Endothelial cell (in vitro differentiated cells): ENCODE measurements around the gene FGGY. TPM values are rescaled to one million over a fixed set of nuclear protein-coding genes. Genes with fewer than 3 reads are reported as not detected.

ENCODE experiments used
- DNase-seq: peaks from one replicate; pipeline ENCODE4 v3.0.0; 2021; ENCODE audit warnings: low spot score
- H3K27ac Mint-ChIP-seq: one replicate; pipeline ENCODE4 v1.8.0; 2021; ENCODE audit warnings: mixed read lengths, inconsistent platforms; ENCODE audit not compliant: unreplicated experiment
- H3K27me3 Mint-ChIP-seq: one replicate; pipeline ENCODE4 v1.8.0; 2021; ENCODE audit warnings: mild to moderate bottlenecking, moderate library complexity, mixed read lengths, inconsistent platforms; ENCODE audit not compliant: unreplicated experiment
- H3K36me3 Mint-ChIP-seq: one replicate; pipeline ENCODE4 v1.8.0; 2021; ENCODE audit warnings: mild to moderate bottlenecking, low read depth, mixed read lengths, inconsistent platforms; ENCODE audit not compliant: unreplicated experiment
- H3K4me1 Mint-ChIP-seq: one replicate; pipeline ENCODE4 v1.8.0; 2021; ENCODE audit warnings: mild to moderate bottlenecking, mixed read lengths, inconsistent platforms; ENCODE audit not compliant: unreplicated experiment
- H3K4me3 Mint-ChIP-seq: one replicate; pipeline ENCODE4 v1.8.0; 2021; ENCODE audit warnings: mild to moderate bottlenecking, mixed read lengths, inconsistent platforms; ENCODE audit not compliant: unreplicated experiment
- H3K9me3 Mint-ChIP-seq: one replicate; pipeline ENCODE4 v1.8.0; 2021; ENCODE audit warnings: mixed read lengths, inconsistent platforms; ENCODE audit not compliant: unreplicated experiment
- total RNA-seq: library from RNA; stranded (reverse); fragmentation: NEBNext Ultra II Directional; extraction: Animal tissue kit (Norgen Biotek cat#: 25700); gene quantifications from one replicate; pipeline ENCODE4 v1.2.1, GENCODE V29; 2021; ENCODE audit not compliant: unreplicated experiment
- TF ChIP-seq, protein P1 (sequence below): fragments of 200-600 bp; sonication (generic); IDR thresholded peaks from one replicate; pipeline ENCODE4 v1.5.0; 2021; ENCODE audit warnings: antibody characterized with exemption; ENCODE audit not compliant: unreplicated experiment

The FGGY gene
- total RNA-seq, 1 donor from 2014 or later = 41.2 TPM

DNA sequence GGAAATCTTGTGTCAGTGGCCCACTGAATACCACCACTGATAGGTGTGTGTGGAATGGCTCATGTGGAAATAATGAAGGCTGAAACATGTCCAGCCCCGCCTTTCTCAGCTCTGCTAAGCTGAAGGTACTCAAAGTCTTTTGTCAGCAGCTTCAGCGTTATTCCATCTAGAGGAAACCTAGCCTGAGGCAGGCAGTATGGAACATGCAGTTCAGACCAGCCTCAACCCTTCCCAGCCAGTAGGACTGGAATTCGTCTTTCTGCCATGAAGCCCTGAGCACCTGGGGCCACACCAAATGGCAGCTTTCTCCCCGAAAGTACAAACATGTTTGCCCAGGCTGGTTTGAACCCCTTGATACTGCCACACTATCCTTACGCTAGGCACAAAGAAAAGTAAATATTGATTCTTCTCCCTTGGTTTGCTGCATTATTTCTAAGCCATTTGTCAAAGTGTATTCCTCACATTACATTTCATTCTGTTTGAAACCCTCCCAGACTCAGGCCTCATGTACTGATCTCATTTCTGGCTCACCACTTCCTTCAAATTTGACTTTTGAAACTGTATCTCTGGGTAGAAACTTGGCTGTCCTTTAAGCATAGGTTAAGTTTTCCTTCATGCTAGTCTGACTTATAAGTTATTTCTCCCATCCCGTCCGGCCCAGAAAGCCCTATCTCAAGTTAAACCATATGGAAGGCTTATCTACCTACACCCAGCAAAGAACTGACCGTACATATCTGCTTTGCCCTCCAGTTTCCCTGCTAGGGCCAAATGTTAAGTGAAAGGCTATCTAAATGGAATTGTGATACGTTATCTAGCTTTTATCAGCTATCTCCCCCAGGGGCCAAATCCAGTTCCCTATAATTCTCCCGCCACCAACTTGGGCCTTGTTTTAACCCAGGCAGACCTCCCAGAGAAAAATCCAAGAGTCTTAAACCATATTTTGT lies 472.2 kb downstream of the FGGY start:
- H3K27ac Mint-ChIP-seq = no peak overlapping the region
- TF ChIP-seq, protein P1, sequence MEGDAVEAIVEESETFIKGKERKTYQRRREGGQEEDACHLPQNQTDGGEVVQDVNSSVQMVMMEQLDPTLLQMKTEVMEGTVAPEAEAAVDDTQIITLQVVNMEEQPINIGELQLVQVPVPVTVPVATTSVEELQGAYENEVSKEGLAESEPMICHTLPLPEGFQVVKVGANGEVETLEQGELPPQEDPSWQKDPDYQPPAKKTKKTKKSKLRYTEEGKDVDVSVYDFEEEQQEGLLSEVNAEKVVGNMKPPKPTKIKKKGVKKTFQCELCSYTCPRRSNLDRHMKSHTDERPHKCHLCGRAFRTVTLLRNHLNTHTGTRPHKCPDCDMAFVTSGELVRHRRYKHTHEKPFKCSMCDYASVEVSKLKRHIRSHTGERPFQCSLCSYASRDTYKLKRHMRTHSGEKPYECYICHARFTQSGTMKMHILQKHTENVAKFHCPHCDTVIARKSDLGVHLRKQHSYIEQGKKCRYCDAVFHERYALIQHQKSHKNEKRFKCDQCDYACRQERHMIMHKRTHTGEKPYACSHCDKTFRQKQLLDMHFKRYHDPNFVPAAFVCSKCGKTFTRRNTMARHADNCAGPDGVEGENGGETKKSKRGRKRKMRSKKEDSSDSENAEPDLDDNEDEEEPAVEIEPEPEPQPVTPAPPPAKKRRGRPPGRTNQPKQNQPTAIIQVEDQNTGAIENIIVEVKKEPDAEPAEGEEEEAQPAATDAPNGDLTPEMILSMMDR = no peak
- peaks cover 26% of the 10 kb centered on the region for H3K4me1 Mint-ChIP-seq
- peak overlapping the region; percentile 0 for H3K4me3 Mint-ChIP-seq
- no peaks in the 10 kb centered on the region for H3K36me3 Mint-ChIP-seq
- H3K9me3 Mint-ChIP-seq = no peaks in the 10 kb centered on the region
- H3K27me3 Mint-ChIP-seq = no peaks in the 10 kb centered on the region
- no peak for DNase-seq

DNA sequence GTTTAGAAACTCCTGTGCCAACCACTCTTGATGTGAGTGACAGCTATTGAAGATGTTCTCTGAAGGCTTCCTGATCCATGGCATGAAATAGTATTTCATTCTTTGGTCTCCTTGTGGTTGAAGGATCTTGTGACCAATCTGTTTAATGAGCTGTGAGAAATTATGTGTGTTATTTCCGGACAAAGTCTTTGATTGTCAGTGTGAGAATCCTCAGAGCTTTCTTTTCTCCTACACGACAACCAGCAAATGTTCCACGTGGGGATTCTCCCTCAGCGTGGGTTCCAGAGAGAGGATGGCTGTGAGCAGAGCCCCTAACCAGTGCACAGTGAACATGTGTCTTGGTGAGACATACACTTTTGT lies 472.8 kb downstream of the FGGY start:
- no peak for DNase-seq
- H3K4me3 Mint-ChIP-seq = no peak overlapping the region
- H3K9me3 Mint-ChIP-seq = no peaks in the 10 kb centered on the region
- no peaks in the 10 kb centered on the region for H3K36me3 Mint-ChIP-seq
- H3K27me3 Mint-ChIP-seq = no peaks in the 10 kb centered on the region
- no peak overlapping the region for H3K27ac Mint-ChIP-seq
- H3K4me1 Mint-ChIP-seq = peaks cover 26% of the 10 kb centered on the region
- TF ChIP-seq, protein P1 = no peak

DNA sequence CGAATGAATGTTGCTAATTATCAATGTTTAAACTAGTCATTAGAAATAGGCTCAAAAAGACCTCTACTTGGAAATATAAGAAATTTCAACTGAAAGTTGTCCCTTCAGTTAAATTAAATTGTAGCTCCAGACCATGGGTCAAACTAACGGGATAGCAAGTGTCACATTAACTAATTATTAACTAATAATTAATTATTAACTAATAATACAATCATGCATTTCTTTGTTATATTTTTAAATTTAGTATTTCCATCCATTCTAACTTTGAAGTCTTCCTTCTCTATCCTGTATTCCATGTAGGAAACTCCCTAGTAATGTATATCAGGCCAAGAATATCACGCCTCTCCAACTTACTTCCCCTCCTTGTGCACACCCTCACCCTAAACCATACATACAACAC lies 474.5 kb downstream of the FGGY start:
- Mint-ChIP-seq H3K9me3 (no peaks in the 10 kb centered on the region), H3K27me3 (peaks cover 1% of the 10 kb centered on the region), H3K4me3 (no peak overlapping the region), H3K36me3 (no peaks in the 10 kb centered on the region), H3K27ac (no peak overlapping the region), H3K4me1 (peaks cover 18% of the 10 kb centered on the region)
- TF ChIP-seq, protein P1 = no peak
- DNase-seq = no peak

DNA sequence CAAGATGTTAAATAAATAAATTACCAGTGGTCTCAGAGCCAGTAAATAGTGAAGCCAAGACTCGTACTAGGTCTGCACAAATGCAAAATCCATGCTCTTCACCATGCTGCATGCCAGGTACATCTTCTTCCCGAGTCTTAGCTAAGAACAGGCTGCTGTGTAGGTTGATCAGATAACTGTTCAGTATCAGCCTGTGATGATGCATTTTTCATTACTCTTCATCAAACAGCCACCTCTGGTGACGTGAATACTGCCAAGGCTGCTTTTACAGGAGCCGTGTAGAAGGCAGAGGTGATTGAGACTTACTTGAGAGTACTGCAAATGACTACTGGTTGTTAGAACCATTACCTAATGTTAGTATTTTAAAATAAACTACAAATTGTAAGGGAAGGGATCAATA lies 478.6 kb downstream of the FGGY start:
- no peak for DNase-seq
- H3K4me1 Mint-ChIP-seq = peaks cover 9% of the 10 kb centered on the region
- no peak overlapping the region for H3K27ac Mint-ChIP-seq
- peaks cover 2% of the 10 kb centered on the region for H3K27me3 Mint-ChIP-seq
- TF ChIP-seq, protein P1 = no peak
- H3K36me3 Mint-ChIP-seq = no peaks in the 10 kb centered on the region
- H3K9me3 Mint-ChIP-seq = no peaks in the 10 kb centered on the region
- H3K4me3 Mint-ChIP-seq = no peak overlapping the region
